Ovary (tissue), 9 donors: ENCODE data around the gene ARHGAP22. TPM values are rescaled to one million over a fixed set of nuclear protein-coding genes. Genes with fewer than 3 reads are reported as not detected.

Experiments used
- DNase-seq, 5 donors: peaks; one replicate each; pipeline ENCODE4 v3.0.0-alpha.2; 2019 to 2020
- H3K27ac ChIP-seq, 2 donors: fragments of 200-600 bp; one replicate each; pipeline versions ENCODE4 v1.5.1 to v1.8.0; 2019 to 2022
- H3K27me3 ChIP-seq: fragments of 200-600 bp; one replicate; pipeline ENCODE4 v1.8.0; 2022
- H3K36me3 ChIP-seq: fragments of 200-600 bp; sonication (generic); one replicate; pipeline ENCODE4 v1.5.1; 2019
- H3K4me1 ChIP-seq: one replicate; pipeline ENCODE4 v1.8.1; 2013; ENCODE audit warnings: mild to moderate bottlenecking, moderate library complexity; ENCODE audit not compliant: insufficient read depth
- H3K4me3 ChIP-seq: fragments of 200-600 bp; sonication (generic); one replicate; pipeline ENCODE4 v1.5.1; 2017
- H3K9me3 ChIP-seq, 2 donors: fragments of 200-600 bp in 1 of 2; sonication (generic) in 1 of 2; one replicate each; pipeline versions ENCODE4 v1.5.1 to v1.8.1; 2013 to 2019; ENCODE audit warnings: mild to moderate bottlenecking in 1 of 2, moderate library complexity in 1 of 2
- EP300 ChIP-seq: sonication (generic); formaldehyde crosslinking; IDR thresholded peaks from one replicate; pipeline ENCODE4 v1.6.1; 2017; ENCODE audit warnings: antibody characterized with exemption
- POLR2A ChIP-seq: fragments of 450-650 bp; IDR thresholded peaks from one replicate; pipeline ENCODE4 v1.6.1; 2017; ENCODE audit warnings: antibody characterized with exemption, mild to moderate bottlenecking, moderate library complexity
- WGBS, 3 donors: extraction: QIAGEN DNeasy Blood & Tissue Kit in 1 of 3; methylation state at CpG; one replicate each; pipeline versions ENCODE4 v1.1.5 to v1.1.7; 2013 to 2017; 5-methylcytosine and 5-hydroxymethylcytosine counted together
- intact Hi-C, 4 donors: fragments of 100-400 bp; cut with DNase I; formaldehyde crosslinking; loops; one replicate each; pipeline versions ENCODE4 v1.11.0 to v1.15.1; 2022 to 2023
- polyA plus RNA-seq, 2 donors: library from polyadenylated mRNA; stranded (reverse); fragments of 200-250 nt in 1 of 2; fragments of 350-450 nt in 1 of 2; fragmentation: Illumina TruSeq in 1 of 2; extraction: RNeasy Lipid Tissue Mini Kit (QIAGEN cat#74804) in 1 of 2; gene quantifications; one replicate each; pipeline ENCODE4 v1.2.3, GENCODE V29; 2013 to 2014
- total RNA-seq, 7 donors: library from RNA; depleted of rRNA in 2 of 7; stranded (reverse); fragments of >200 nt in 2 of 7; fragmentation: NEBNext Ultra II Directional in 3 of 7; extraction: Animal tissue kit (Norgen Biotek cat#: 25700) in 3 of 7; gene quantifications; one replicate each; pipeline versions ENCODE4 v1.1.0 to v1.2.4, GENCODE V29; 2016 to 2023
- TF ChIP-seq, protein P1 (sequence below), 3 donors: fragments of 450-650 bp in 2 of 3; fragments of 200-600 bp in 1 of 3; IDR thresholded peaks; one replicate each; pipeline versions ENCODE4 v1.5.1 to v1.8.0; 2016 to 2022; ENCODE audit warnings: antibody characterized with exemption in 3 of 3, mild to moderate bottlenecking in 1 of 3
- donor health status: DM: no; HTN: no; CAD: no; lungs with moderate emphysema.
- donor health status: DM: no; HTN: no; CAD: no.
- donor health status: Bipolar disorder and iron deficiency.
- donor health status: DM: yes; HTN: yes; CAD: no.
- donor health status: DM: no; HTN: no; CAD: no.
- donor health status: DM: yes; HTN: yes; CAD: no.

ARHGAP22 gene
- total and polyA plus RNA-seq, 9 donors = 3.9 to 14.3 (median 5.7) TPM

DNA sequence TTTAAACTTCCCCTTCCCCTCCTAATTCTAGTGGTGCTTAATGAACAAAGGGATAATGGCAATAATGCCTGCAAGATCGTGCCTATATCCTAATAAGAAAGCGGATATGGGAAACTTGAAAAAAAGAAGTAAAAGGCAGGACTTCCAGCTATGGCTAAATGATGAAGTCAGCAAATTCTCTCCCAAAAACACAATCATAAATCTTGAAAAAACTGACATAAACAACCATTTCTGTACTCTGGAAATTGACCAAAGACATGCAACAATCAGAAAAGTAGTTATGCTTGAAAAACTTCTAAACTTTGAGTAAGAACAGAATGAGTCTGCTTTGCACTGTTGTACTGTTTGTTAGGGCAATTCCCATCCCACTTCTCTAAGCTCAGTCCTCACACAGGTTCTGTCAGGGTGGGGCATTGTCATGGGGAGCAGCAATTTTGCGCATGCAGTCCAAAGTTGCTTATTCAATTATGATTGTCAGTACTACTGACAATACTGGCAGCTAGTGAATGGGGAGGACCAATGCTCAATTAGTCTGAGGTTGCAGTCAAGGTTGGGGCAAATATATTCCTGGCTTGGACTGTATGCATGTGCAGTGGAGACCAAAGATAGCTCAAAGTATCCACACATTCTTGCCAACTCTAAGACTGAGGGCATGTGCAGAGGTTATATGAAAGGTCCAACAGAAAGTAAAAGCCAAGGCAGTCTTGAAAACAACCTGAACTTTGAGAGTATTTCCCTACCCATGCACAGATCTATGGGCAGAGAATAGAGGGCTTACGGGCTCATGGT lies 34.1 kb upstream of the ARHGAP22 start:
- TF ChIP-seq EP300 = no peak
- TF ChIP-seq, protein P1, sequence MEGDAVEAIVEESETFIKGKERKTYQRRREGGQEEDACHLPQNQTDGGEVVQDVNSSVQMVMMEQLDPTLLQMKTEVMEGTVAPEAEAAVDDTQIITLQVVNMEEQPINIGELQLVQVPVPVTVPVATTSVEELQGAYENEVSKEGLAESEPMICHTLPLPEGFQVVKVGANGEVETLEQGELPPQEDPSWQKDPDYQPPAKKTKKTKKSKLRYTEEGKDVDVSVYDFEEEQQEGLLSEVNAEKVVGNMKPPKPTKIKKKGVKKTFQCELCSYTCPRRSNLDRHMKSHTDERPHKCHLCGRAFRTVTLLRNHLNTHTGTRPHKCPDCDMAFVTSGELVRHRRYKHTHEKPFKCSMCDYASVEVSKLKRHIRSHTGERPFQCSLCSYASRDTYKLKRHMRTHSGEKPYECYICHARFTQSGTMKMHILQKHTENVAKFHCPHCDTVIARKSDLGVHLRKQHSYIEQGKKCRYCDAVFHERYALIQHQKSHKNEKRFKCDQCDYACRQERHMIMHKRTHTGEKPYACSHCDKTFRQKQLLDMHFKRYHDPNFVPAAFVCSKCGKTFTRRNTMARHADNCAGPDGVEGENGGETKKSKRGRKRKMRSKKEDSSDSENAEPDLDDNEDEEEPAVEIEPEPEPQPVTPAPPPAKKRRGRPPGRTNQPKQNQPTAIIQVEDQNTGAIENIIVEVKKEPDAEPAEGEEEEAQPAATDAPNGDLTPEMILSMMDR (IDR thresholded peaks at IDR 0.05) = no peak
- no peak for TF ChIP-seq POLR2A
- no peaks in the 10 kb centered on the region for H3K27me3 ChIP-seq
- no peaks in the 10 kb centered on the region for H3K9me3 ChIP-seq
- WGBS, 3 donors = 80 to 82% (median 81%) methylated on average over 4 of the region's 4 CpGs
- intact Hi-C loops = no loop called here
- H3K27ac ChIP-seq = no peak overlapping the region
- H3K4me1 ChIP-seq = no peaks in the 10 kb centered on the region
- H3K36me3 ChIP-seq = no peaks in the 10 kb centered on the region
- no peak overlapping the region for H3K4me3 ChIP-seq
- DNase-seq = no peak

DNA sequence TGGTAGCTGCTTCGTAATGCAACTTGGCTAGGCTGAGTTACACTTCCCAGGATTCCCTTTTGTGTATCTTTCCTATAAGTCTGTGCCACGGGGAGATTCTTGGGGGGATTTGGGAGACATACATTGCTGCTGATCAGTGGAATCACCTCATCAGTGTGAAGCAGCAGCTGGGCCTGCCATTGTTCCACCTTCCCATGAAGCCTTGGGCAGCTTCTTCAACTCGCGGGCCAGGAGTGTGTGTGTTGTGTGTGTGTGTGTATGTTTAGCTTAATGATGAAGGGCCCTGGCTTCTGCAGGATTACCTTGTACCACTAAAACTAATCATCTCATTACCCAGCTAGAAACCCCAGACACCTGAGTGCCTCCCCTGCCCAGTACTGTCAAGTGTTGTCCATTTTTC lies 33.3 kb upstream of the ARHGAP22 start:
- H3K27ac ChIP-seq = no peak overlapping the region
- WGBS, 3 donors = 81 to 94% (median 89%) methylated on average over 4 of the region's 4 CpGs
- intact Hi-C loops = no loop called here
- no peak overlapping the region for H3K4me3 ChIP-seq
- TF ChIP-seq POLR2A (no peak), EP300 (no peak)
- TF ChIP-seq, protein P1 (IDR thresholded peaks at IDR 0.05) = no peak
- no peaks in the 10 kb centered on the region for H3K4me1 ChIP-seq
- no peaks in the 10 kb centered on the region for H3K27me3 ChIP-seq
- H3K36me3 ChIP-seq = no peaks in the 10 kb centered on the region
- no peaks in the 10 kb centered on the region for H3K9me3 ChIP-seq
- no peak for DNase-seq

DNA sequence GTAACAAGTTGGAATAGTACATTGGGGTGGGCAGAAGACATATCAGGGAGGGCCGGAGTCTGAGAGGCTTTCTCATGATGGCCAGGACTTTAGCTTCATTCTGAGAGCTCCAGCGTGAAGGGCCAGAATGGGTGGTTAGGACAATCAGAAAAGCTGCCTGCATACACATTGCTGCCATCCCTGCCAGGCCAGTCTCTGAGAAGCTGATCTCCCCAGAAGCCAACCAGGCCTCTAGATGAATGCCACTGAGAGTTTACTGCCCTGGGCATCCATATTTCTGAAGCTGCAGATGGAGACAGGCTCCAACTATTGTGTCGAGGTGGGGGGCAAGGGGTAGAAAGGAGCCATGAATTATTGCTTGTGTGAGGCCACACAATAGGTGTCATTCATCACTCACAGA lies 32.0 kb upstream of the ARHGAP22 start:
- no peak overlapping the region for H3K27ac ChIP-seq
- H3K27me3 ChIP-seq = no peaks in the 10 kb centered on the region
- H3K36me3 ChIP-seq = no peaks in the 10 kb centered on the region
- intact Hi-C loops = no loop called here
- WGBS, 3 donors = 90 to 97% (median 94%) methylated on average over 3 of the region's 3 CpGs
- DNase-seq = no peak
- TF ChIP-seq EP300 (no peak), POLR2A (no peak)
- TF ChIP-seq, protein P1 (IDR thresholded peaks at IDR 0.05) = no peak
- no peaks in the 10 kb centered on the region for H3K4me1 ChIP-seq
- H3K9me3 ChIP-seq = no peaks in the 10 kb centered on the region
- no peak overlapping the region for H3K4me3 ChIP-seq

- H3K27ac ChIP-seq = no peak overlapping the region
- intact Hi-C loops = no loop called here
- no peaks in the 10 kb centered on the region for H3K9me3 ChIP-seq
- H3K27me3 ChIP-seq = no peaks in the 10 kb centered on the region
- 70 to 80% (median 79%) methylated on average over 3 of the region's 3 CpGs for WGBS, 3 donors
- no peaks in the 10 kb centered on the region for H3K36me3 ChIP-seq
- no peak overlapping the region for H3K4me3 ChIP-seq
- TF ChIP-seq EP300 (no peak), POLR2A (no peak)
- TF ChIP-seq, protein P1 (IDR thresholded peaks at IDR 0.05) = no peak
- no peaks in the 10 kb centered on the region for H3K4me1 ChIP-seq
- no peak for DNase-seq
Measured at GRCh38 chr10:48636231-48636630, 31.4 kb upstream of the ARHGAP22 start.
